D721Med (cell line): ENCODE results near the gene TENT5C.

Experiments used
- DNase-seq: peaks from one replicate; pipeline ENCODE4 v3.0.0; 2011; ENCODE audit warnings: low spot score; ENCODE audit not compliant: insufficient read length
- FAIRE-seq: peaks from 2 replicates; lab custom pipeline; 2011; peaks lifted over from hg19 to GRCh38; lab: Jason Lieb, UNC
- CTCF ChIP-seq: IDR thresholded peaks from 2 replicates; pipeline ENCODE4 v1.5.1; 2012; ENCODE audit warnings: mild to moderate bottlenecking, control low read depth; ENCODE audit not compliant: insufficient read depth; ENCODE audit errors: missing control alignments

Gene TENT5C

GRCh38 chr1:117646007-117646811, 40.4 kb downstream of the TENT5C start:
- DNase-seq, result no peak
- no peak for FAIRE-seq
- TF ChIP-seq CTCF, result no peak

- DNase-seq, result no peak
Measured at GRCh38 chr1:117646956-117647355, 41.1 kb downstream of the TENT5C start.

GRCh38 chr1:117648015-117648414, 42.2 kb downstream of the TENT5C start:
- FAIRE-seq, result no peak
- no peak for DNase-seq
- no peak for TF ChIP-seq CTCF

More at GRCh38 chr1:117646956-117647355, 41.1 kb downstream of the TENT5C start:
- no peak for FAIRE-seq
- no peak for TF ChIP-seq CTCF

GRCh38 chr1:117650840-117651568, 45.2 kb downstream of the TENT5C start:
- DNase-seq (no peak), FAIRE-seq (no peak)
- no peak for TF ChIP-seq CTCF

- no peak for FAIRE-seq
- DNase-seq, result no peak
- no peak for TF ChIP-seq CTCF
Measured at GRCh38 chr1:117651616-117652015, 45.8 kb downstream of the TENT5C start.

- DNase-seq (no peak), FAIRE-seq (no peak)
- no peak for TF ChIP-seq CTCF
Measured at GRCh38 chr1:117652421-117652820, 46.6 kb downstream of the TENT5C start.

- DNase-seq (no peak), FAIRE-seq (no peak)
- no peak for TF ChIP-seq CTCF
Measured at GRCh38 chr1:117653195-117653594, 47.3 kb downstream of the TENT5C start.
